Measurements from ENCODE around the gene TAGAP. TPM values are rescaled to one million over a fixed set of nuclear protein-coding genes. Genes with fewer than 3 reads are reported as not detected.
"Not testable (repeated sequence)": the region's sequence is repeated elsewhere in the genome, so short reads cannot be mapped to it uniquely, and the experiment has no call there.

TAGAP gene
- total RNA-seq, 1 donor from 2014 or later = 4.5 TPM

- DNase-seq = not testable (repeated sequence)
Observed at GRCh38 chr6:159010037-159010612, 34.7 kb downstream of the TAGAP start.

DNA sequence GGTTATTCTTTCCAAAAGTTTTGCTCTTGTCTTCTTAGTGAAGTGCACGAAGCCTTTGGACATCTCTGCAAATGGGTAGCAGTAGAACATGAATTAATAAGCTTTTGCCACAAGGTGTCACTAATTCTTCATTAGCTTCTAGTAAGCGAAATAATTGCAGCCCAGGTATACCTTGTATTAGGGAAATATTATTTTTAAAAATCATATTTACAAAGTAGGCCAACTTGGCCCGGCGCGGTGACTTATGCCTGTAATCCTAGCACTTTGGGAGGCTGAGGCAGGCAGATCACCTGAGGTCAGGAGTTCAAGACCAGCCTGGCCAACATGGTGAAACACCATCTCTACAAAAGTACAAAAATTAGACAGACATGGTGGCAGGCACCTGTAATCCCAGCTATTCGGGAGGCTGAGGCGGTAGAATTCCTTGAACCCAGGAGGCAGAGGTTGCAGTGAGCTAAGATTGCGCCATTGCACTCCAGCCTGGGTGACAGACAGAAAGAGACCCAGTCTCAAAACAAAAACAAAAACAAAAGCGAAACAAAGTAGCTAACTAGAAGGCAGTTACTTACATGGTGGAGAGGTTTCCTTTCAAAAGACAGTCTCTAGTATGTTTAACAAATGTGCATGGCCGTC is 36.0 kb downstream of the TAGAP start:
- DNase-seq = peak; percentile 11

GRCh38 chr6:159007510-159007909 is 37.3 kb downstream of the TAGAP start:
- no peak for DNase-seq

DNA sequence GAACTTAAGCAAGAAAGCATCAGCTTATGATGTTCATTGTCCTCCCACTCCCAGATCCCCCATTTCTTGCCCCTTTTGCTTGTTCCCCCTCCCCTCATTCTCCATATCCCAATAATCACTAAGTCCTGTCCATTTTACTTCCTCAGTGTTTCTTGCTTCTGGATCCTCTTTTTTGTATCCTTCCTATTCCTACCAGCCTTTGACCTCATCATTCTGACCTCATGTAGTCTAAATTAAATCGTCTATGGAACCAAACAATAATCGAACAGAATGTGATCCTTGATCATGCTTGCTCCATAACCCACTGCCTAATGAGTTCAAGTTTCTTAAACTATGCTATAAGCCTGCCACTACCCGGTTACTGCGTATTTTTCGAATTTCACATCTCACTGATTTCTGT is 39.4 kb downstream of the TAGAP start:
- DNase-seq = no peak

- DNase-seq = no peak
Observed at GRCh38 chr6:159004592-159004991, 40.2 kb downstream of the TAGAP start.

DNA sequence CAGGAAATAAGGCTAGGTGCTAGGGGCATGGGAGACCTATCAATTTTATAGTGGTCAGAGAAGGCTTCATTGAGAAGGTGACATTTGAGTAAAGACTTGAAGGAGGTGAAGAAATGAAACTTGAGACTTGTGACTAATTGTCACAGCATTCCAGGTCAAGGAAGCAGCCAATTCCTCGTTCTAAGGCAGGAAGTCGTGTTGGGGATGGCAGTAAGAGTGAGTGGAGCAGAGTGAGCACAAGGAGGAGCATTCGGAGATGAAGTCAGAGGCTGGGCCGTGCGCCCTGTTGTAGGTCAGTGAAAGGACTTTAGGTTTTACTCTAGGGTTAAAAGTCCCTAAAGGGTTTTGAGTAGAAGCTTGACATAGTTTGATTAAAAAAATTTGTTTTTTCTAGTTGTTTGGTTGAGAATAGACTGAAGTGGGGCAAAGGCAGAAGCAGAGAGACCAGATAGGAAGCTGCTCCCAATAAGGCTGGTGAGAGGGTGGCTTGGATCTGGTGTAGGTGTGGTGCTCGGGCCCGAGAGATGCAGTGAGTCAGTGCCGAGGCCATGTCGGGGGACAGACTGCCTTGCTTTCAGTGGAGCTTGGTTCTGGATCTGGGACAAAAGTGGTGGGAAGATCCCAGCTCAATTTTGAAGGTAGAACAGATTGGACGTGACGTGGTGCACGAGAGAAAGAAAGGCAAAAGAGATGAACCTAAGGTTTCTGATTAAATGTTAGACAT is 42.2 kb downstream of the TAGAP start:
- no peak for DNase-seq

DNA sequence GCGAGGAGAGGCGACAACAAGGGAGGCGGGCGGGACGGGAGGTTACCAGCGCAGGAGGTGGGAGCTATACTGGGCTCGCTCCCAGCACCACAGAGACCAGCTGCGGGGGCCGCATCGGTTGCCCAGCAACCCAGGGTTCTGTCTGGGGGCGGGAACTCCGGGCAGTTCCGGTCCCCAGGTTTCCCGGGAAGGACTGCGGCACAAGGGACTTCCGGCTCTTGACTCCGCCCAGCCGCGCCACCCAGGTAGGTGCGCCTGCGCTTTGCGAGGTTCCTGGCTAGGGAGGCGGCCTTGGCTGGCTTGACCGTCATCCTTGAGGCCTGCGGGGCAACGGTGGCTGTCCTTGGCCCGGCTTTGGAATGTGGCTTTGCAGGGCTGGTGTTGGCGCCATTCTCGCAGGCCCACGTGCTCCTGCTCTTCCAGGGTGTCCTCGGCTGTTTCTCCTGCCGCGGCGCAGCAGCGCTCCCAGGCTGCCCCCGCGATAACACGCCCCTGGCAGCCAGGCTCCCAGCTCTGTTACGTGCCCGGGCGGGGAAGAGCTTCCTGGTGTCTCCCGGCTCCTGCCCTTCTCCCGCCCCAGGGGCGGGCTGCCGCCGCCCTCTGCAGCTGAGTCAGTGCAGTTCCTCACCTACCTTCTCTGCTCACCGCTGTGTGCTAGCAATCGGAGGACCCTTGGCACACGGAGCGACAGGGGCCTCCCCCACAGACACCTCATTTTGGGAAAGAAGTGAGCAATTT is 45.0 kb downstream of the TAGAP start, which contains the start of gene RSPH3:
TSS of gene RSPH3 (minus strand) at position 537 of the 738 bp plus-strand sequence. CDS start 652 bp downstream, outside the sequence.
- peak; percentile 82 for DNase-seq

DNA sequence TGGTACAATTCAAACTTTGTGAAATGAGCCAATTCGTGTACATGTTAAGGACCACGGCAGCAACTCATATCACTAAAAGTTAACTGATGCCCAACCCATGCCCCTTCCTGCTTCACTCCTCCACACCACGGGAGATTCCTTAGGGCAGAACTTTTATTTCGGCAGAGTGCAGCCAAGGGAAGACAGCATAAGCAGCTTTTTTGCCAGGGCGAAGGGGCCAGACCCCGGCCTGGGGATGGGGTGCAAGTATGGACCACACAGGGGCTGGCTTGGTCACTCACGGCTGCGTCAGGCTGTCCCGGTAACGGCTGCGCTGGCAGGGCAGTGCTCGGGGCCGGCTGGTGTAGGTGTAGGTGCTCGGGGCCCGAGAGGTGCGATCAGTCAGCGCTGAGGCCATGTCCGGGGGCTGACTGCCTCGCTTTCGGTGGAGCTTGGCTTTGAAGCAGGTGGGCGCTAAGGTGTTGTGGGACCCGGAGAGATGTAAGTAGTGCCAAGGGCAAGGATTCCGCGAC is 45.6 kb downstream of the TAGAP start:
- DNase-seq = peak; percentile 25

- DNase-seq = no peak
Observed at GRCh38 chr6:158996856-158997255, 47.9 kb downstream of the TAGAP start.

DNA sequence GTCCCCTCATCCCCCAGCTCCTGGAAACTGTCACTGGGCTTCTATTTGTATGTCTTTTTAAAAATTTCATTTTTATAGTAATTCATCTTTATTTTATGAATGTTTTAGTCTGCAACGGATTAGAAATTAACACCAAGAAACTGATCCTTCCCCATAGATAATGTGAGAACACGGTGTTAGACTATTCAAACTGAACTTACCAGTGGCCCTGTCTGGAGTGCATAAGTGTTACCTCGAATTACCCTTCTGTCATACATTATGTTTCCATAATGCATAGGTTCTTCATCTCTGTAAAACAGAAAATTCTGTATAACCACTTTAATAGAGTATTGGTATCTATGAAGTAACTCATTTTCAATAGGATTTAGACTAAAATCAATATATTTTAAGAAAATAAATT is 51.2 kb downstream of the TAGAP start:
- no peak for DNase-seq

- no peak for DNase-seq
Observed at GRCh38 chr6:158991017-158991723, 53.6 kb downstream of the TAGAP start.

GRCh38 chr6:158989711-158990110 is 55.1 kb downstream of the TAGAP start:
- not testable (repeated sequence) for DNase-seq

GRCh38 chr6:158988477-158988876 is 56.3 kb downstream of the TAGAP start:
- no peak for DNase-seq

GRCh38 chr6:158987657-158988056 is 57.1 kb downstream of the TAGAP start:
- no peak for DNase-seq

Other genes starting within 250 kb of the TAGAP start
- gene EZR, start 225.6 kb downstream of the TAGAP start, total RNA-seq = 108 TPM
- 5.1 TPM for gene RSPH3, start 44.8 kb downstream of the TAGAP start, total RNA-seq
- 59.6 TPM for gene FNDC1, start 124.4 kb upstream of the TAGAP start, total RNA-seq